AG10803 (cell line): ENCODE measurements around the gene RALB.
"Not testable (repeated sequence)": the region's sequence is repeated elsewhere in the genome, so short reads cannot be mapped to it uniquely, and the experiment has no call there.

Experiments used
- DNase-seq: peaks from one replicate; pipeline ENCODE4 v3.0.0; 2010; ENCODE audit warnings: low read depth
- H3K4me3 ChIP-seq: 2 replicates; pipeline ENCODE4 v1.5.1; 2011; ENCODE audit warnings: mild to moderate bottlenecking, low read length, control low read depth
- TF ChIP-seq, protein P1 (sequence below): conservative IDR thresholded peaks from 2 replicates; pipeline ENCODE4 v1.5.1; 2011; ENCODE audit warnings: mild to moderate bottlenecking, low read length, control low read depth, inconsistent platforms

The RALB gene

DNA sequence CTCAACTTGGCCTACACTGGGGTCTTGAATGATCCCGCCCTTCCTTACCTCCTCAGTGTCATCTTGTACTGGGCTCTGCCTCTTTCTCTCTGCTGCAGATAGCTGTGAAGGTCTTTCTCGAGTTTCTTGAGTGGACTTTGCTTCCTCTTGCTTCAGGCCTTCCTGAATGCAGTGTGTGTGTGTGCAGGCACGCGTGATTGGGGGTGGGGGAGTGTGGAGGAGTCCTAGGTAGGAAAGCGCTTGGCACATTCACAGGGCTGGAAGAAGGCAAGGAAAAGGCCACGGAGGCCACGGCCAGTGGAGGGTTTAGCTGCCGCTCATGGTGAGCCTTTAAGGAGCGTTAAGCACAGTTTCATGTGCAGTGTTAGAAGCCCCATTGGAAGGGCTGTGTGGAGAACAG is 5.5 kb downstream of the RALB start:
- no peak overlapping the region for H3K4me3 ChIP-seq
- no peak for DNase-seq
- TF ChIP-seq, protein P1, sequence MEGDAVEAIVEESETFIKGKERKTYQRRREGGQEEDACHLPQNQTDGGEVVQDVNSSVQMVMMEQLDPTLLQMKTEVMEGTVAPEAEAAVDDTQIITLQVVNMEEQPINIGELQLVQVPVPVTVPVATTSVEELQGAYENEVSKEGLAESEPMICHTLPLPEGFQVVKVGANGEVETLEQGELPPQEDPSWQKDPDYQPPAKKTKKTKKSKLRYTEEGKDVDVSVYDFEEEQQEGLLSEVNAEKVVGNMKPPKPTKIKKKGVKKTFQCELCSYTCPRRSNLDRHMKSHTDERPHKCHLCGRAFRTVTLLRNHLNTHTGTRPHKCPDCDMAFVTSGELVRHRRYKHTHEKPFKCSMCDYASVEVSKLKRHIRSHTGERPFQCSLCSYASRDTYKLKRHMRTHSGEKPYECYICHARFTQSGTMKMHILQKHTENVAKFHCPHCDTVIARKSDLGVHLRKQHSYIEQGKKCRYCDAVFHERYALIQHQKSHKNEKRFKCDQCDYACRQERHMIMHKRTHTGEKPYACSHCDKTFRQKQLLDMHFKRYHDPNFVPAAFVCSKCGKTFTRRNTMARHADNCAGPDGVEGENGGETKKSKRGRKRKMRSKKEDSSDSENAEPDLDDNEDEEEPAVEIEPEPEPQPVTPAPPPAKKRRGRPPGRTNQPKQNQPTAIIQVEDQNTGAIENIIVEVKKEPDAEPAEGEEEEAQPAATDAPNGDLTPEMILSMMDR: no peak

DNA sequence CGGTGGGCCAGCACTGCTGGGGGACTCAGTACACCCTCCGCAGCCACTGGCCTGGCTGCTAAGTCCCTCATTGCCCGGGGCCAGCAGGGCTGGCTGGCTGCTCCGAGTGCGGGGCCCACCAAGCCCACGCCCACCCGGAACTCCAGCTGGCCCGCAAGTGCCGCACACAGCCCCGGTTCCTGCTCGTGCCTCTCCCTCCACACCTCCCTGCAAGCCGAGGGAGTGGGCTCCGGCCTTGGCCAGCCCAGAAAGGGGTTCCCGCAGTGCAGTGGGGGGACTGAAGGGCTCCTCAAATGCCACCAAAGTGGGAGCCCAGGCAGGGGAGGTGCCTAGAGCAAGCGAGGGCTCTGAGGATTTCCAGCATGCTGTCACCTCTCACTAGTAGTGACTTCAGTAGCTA is 7.3 kb downstream of the RALB start:
- DNase-seq, H3K4me3 ChIP-seq: not testable (repeated sequence)

DNA sequence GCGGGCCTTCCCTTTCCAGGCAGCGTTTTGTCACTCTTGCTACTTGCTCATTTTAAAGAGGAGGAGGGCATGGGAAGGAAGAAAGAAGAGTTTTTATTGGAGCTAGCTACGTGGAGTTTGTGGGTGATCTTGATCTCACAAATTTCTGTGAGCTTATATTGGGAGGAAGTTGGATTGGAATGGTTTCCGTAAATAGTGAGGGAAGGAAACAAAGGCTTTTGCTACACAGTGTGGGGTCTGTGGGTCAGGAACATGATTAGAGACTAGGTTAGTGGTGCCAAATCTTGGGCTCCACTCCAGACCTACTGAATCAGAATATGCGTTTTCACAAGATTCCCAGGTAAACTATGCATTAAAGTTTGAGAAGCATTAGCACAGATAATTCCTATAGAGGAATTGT is 8.1 kb downstream of the RALB start:
- no peak for DNase-seq
- H3K4me3 ChIP-seq: no peak overlapping the region
- TF ChIP-seq, protein P1: no peak

DNA sequence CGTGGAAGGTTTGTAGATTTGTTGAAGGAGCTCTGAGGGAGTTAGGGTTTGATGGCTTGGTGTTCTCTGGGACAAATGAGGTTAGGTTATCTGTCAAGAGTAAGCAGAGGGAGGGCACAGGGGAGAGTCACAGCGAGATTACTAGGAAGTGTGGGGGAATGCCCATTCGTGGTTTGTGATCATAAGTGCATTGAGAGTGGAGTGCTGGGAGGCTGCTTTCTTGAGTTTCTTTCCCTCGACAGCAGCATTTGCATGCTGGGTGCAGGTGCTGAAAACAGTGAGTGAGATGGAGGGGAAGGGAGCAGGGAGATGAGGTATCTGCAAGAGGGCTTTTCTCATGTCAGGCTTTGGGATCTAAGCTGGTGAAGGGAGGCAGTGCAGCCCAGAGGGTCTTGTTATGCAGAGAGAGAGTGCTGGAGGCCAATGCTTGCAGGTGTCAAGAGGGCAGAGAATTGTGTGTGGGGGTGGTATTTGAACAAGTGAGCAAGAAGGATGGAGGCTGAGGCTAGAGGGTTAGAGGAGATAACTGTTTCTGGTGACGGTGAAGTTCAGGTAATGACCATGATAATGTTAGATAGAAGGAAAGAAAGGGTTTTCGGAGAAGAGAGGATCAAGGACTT is 8.8 kb downstream of the RALB start:
- H3K4me3 ChIP-seq: no peak overlapping the region
- DNase-seq: no peak
- TF ChIP-seq, protein P1: no peak

DNA sequence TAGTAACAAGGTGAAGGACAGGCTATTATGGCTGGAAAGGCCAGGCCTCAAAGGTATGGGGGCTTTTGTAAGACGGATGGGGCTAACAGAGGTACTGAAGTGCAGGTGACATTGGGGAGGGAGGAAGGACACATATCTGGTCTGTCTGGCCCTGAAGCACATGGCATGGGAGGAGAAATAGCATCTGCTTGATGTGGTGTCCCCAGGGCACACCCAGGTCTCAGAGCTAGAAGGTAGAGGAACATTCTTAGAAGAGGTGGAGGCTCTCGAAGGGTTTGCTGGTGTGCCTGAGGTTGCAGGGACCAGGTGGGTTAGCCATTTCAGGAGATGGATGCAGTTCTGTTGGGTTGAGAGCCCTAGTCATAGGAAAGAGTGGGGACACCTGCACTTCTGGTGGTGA is 9.5 kb downstream of the RALB start:
- no peak for DNase-seq
- H3K4me3 ChIP-seq: no peak overlapping the region
- TF ChIP-seq, protein P1: no peak

DNA sequence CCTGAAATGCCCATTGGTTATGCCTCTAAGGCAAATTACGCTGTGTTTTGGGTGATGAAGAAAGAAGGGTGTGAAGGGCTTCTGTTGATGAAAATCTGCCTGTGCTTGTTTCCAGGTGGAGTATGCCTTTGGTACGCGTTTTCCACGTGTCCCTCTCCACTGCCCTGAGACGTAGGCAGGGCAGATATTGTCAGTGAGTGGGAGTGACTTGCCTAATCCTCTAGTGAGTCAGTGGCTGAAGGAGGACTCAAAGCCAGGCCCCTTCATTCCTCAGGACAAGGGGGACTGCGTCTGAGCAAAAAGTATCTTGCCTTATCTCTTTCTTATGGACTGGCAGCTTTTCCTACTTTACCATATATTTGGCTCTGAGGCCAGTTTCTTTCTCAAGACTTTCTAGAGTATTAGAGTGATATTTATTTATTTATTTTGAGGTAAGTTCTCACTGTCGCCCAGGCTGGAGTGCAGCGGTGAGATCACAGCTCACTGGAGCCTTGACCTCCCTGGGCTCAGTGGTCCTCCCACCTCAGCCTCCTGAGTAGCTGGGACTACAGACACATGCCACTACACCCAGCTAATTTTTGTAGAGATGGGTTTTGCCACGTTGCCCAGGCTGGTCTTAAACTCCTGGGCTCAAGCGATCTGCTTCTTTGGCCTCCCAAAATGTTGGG is 10.2 kb downstream of the RALB start:
- no peak overlapping the region for H3K4me3 ChIP-seq
- TF ChIP-seq, protein P1: no peak
- DNase-seq: peak; percentile 18

DNA sequence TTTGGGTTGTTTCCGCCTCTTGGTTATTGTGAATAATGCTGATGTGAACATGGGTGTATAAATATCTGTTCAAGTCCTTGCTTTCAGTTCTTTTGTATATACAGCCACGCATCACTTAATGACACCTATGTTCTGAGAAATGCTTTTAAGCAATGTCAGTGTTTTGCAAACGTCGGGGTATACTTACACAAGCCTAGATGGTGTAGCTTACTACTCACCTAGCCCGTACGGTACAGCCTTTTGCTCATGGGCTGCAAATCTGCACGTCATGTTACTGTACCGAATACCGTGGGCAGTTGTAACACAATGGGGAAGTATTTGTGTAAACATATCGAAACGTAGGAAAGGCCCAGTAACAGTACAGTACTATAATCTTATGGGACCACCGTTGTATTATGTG is 12.4 kb downstream of the RALB start:
- TF ChIP-seq, protein P1: no peak
- no peak for DNase-seq
- no peak overlapping the region for H3K4me3 ChIP-seq
